Right hindlimb (tissue), 1 donor: Measurements from ENCODE around the gene ZDHHC24.

ENCODE experiments used
- DNase-seq: peaks from one replicate; pipeline ENCODE4 v3.0.0-alpha.2; 2018

The ZDHHC24 gene

GRCh38 chr11:66493130-66493529, 52.7 kb downstream of the ZDHHC24 start:
- no peak for DNase-seq

- no peak for DNase-seq
Measured at GRCh38 chr11:66492161-66492865, 53.5 kb downstream of the ZDHHC24 start.

- no peak for DNase-seq
Measured at GRCh38 chr11:66491315-66491935, 54.4 kb downstream of the ZDHHC24 start.

GRCh38 chr11:66489636-66490035, 56.2 kb downstream of the ZDHHC24 start:
- DNase-seq, result no peak

GRCh38 chr11:66488957-66489356, 56.9 kb downstream of the ZDHHC24 start:
- DNase-seq, result no peak

- DNase-seq, result no peak
Measured at GRCh38 chr11:66484806-66485380, 61.0 kb downstream of the ZDHHC24 start.

- DNase-seq, result peak; percentile 98
Measured at GRCh38 chr11:66480117-66480938, 65.5 kb downstream of the ZDHHC24 start, which contains the start of gene DPP3. Gene DPP3 (plus strand): TSS chr11:66480434. CDS start chr11:66482201, 1,767 bp downstream.

GRCh38 chr11:66479394-66480116, 66.3 kb downstream of the ZDHHC24 start:
- DNase-seq, result peak; percentile 48

GRCh38 chr11:66478729-66479393, 67.0 kb downstream of the ZDHHC24 start:
- no peak for DNase-seq

GRCh38 chr11:66477263-66478201, 68.3 kb downstream of the ZDHHC24 start:
- no peak for DNase-seq

GRCh38 chr11:66476841-66477251, 69.0 kb downstream of the ZDHHC24 start:
- no peak for DNase-seq

- DNase-seq, result no peak
Measured at GRCh38 chr11:66476173-66476840, 69.5 kb downstream of the ZDHHC24 start.

- no peak for DNase-seq
Measured at GRCh38 chr11:66475349-66476172, 70.3 kb downstream of the ZDHHC24 start.

- no peak for DNase-seq
Measured at GRCh38 chr11:66473608-66474515, 72.0 kb downstream of the ZDHHC24 start.

- no peak for DNase-seq
Measured at GRCh38 chr11:66473167-66473566, 72.7 kb downstream of the ZDHHC24 start.

GRCh38 chr11:66472054-66472453, 73.8 kb downstream of the ZDHHC24 start:
- no peak for DNase-seq

- DNase-seq, result no peak
Measured at GRCh38 chr11:66471142-66471541, 74.7 kb downstream of the ZDHHC24 start.
